HG02943 (cell line): ENCODE data around the gene TRPM2.

Source experiments
- ATAC-seq: cut with Tn5 transposase; IDR thresholded peaks from one replicate; pipeline ENCODE4 v1.9.1; 2021; ENCODE audit warnings: mild to moderate bottlenecking, low read depth, moderate library complexity; ENCODE audit not compliant: unreplicated experiment

TRPM2 gene

DNA sequence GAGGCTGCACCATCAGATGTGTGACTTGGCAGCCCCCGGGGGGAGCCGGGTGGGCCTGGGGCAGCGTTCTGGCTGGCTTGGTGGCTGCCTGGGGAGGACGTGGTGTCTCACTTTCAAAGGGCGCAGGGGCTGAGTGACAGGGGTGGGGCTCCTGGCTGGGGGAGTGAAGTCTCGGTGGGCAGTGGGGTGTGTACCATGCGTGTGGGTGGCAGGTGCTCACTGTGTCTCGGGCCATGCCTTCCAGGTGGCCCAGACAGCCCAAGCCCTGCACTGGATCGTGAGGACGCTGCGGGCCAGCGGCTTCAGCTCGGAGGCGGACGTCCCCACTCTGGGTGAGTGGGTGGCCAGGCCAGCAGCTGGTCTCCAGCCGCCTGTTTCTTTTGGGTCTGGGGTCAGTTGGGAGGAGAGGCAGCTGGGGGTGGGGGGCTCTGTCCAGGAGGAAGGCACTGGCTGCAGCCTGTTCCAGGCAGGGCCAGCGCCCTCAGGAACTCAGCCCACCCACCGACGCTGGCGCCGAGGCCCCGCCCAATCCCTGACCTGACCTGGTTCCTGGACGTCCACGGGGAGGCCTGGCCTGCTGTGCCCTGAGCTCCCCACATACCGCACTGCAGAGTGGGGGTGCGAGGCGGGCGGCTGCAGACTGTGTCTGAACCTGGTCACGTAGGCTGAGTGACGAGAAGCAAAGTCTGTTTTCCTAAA is 71.3 kb downstream of the TRPM2 start:
- no peak for ATAC-seq

DNA sequence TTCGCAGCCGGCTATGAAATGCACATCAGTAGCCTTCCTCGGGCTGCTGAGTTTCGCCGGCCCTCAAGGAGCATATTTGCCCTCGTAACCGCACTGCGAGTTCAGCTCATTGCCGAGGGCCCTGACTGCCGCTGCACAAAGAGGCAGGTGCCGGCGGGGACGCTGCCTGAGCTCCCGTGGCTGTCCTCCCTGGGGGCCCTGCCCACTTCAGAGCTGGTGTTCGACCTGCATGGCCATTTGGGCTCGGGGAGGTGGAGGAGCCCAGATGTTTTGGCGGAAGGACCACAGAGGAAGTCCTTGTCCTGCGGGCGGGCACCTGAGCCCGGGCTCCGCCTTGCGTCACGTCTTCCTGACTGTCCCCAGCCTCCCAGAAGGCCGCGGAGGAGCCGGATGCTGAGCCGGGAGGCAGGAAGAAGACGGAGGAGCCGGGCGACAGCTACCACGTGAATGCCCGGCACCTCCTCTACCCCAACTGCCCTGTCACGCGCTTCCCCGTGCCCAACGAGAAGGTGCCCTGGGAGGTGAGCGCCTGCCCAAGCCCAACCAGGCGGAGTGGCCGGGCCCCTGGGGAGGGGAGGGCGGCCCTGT is 72.0 kb downstream of the TRPM2 start:
- ATAC-seq: no peak

DNA sequence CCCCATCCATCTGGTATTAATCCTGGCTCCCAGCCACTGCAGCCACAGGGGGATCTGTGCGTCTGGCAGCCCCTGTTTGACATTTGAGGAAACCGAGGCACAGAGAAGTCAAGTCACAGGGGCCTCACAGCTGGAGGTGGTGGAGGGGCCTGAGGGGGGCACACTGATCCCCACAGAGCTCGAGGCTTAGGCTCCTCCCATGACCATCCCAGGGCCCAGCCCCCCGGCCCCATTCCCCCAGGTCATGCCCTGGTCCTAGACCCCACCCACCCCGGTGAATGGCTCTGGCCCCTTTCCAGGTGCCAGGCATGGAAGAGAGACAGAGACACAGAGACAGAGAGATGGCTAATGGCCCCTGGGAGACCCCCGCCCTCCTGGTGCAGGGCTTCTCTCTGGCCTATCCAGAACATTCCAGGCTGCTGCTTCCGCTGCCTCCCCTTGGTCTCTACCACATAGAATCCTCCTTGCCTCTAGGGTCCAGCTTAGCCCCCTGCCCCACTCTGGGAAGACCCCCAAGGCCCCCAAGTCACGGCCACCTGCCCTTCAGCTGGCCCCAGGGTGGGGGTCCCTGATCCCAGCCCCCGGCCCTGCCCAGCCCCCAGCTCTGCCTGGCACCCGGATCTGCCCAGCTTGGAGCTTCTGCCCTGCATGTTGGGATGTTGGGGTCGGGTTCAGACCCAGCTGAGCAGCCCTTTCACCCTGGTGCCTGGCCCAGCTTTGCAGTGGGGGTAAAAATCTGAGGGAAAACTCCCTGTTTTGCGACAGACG is 72.7 kb downstream of the TRPM2 start:
- ATAC-seq: no peak

DNA sequence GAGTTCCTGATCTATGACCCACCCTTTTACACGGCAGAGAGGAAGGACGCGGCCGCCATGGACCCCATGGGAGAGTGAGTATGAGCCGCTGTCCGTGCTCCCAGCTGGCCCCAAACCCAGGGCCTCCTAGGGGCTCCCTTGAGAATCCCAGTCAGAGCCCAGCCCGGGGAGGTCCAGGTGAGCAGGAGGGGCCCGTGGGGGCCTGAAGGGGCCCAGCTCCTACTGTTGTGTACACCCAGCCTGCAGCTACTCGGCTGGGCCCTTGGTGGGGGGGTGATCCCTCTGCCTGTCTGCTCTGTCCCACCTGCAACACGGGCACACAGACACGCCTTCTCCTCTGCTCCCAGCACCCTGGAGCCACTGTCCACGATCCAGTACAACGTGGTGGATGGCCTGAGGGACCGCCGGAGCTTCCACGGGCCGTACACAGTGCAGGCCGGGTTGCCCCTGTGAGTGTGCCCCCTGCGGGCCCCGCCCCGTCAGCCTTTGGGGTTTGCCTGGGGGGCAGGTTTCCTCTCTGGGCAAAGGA is 73.3 kb downstream of the TRPM2 start:
- ATAC-seq: no peak

DNA sequence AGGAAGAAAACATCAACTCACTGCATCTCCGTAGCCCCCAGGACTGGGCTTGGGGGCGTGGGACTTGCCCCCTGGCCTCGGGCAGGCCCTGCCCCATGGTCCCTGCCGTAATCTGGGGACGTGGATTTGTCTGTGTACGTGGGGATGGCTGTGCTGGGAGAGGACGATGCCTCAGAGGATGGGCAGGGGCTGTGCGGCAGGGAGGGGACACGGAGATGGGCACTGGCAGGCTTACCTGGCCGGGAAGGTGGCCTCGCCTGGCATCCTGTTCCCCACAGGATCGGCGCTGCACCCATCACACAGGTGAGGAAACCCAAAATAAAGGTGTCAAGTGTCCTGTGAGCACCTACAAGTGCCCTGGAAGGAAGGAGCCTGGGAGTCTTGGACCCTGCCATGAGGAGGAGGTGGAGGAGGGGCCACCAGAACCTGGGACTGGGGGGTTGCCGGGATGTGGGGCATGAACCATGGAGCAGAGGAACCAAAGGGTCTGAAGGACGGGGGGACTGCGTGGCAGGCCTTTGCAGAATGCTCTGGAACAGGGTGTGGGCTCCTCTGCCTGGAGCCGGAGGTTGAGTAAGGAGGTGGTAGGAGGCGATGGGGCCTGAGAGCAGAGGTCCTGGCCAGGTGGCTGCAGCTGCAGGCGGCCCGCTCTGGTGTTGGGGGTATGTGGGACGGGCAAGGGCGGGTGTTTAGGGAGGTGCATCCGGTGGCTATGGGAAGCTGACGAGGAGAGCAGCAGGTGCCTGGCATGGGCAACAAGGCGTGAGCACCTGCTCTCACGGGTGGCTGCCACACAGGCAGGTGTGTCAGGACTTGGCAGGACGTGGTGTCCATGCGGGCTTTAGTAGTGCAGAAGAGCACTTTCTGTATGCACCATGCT is 74.1 kb downstream of the TRPM2 start:
- no peak for ATAC-seq

DNA sequence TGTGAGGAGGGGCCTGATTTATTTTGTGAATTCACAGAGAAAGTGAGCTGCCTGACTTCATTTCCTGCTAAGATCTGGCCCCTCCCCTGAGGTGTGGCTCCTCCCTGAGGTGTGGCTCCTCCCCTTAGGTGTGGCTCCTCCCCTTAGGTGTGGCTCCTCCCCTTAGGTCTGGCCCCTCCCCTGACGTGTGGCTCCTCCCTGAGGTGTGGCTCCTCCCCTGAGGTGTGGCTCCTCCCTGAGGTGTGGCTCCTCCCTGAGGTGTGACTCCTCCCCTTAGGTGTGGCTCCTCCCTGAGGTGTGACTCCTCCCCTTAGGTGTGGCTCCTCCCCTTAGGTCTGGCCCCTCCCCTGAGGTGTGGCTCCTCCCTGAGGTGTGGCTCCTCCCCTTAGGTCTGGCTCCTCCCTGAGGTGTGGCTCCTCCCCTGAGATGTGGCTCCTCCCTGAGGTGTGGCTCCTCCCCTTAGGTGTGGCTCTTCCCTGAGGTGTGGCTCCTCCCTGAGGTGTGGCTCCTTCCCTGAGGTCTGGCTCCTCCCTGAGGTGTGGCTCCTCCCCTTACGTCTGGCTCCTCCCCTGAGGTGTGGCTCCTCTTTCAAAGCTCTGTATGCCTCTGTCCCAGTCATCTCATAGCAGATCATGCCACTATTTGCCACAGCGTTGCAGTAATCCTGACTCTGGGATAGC is 75.0 kb downstream of the TRPM2 start:
- no peak for ATAC-seq

DNA sequence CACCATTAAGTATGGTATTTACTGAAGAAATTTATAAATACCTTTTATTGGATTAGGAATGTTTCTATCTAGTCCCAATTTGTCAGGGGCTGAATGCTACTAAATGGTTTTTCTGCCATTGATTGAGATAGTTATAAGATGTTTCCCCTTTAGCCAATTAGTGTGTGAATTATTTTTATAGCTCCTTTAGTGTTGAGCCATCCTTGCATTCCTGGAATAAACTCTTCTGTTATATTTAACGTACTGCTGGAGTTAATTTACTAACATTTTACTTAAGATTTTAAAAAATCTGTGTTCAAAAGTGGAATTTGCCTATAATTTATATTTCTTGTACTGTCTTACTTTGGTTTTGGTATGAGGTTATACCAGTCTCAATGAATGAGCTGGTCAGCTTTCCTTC is 76.5 kb downstream of the TRPM2 start:
- ATAC-seq: no peak

DNA sequence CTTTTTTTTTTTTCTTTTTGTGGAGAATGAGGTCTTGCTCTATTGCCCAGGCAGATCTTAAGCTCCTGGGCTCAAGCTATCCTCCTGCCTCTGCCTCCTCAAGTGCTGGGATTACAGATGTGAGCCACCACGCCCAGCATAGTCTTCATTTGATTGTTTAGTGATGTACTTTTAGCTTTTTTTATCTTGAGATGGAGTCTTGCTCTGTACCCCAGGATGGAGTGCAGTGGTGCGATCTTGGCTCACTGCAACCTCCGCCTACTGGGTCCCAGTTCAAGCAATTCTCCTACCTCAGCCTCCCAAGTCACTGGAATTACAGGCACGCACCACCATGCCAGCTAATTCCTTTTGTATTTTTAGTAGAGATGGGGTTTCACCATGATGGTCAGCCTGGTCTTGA is 77.9 kb downstream of the TRPM2 start:
- ATAC-seq: no peak

DNA sequence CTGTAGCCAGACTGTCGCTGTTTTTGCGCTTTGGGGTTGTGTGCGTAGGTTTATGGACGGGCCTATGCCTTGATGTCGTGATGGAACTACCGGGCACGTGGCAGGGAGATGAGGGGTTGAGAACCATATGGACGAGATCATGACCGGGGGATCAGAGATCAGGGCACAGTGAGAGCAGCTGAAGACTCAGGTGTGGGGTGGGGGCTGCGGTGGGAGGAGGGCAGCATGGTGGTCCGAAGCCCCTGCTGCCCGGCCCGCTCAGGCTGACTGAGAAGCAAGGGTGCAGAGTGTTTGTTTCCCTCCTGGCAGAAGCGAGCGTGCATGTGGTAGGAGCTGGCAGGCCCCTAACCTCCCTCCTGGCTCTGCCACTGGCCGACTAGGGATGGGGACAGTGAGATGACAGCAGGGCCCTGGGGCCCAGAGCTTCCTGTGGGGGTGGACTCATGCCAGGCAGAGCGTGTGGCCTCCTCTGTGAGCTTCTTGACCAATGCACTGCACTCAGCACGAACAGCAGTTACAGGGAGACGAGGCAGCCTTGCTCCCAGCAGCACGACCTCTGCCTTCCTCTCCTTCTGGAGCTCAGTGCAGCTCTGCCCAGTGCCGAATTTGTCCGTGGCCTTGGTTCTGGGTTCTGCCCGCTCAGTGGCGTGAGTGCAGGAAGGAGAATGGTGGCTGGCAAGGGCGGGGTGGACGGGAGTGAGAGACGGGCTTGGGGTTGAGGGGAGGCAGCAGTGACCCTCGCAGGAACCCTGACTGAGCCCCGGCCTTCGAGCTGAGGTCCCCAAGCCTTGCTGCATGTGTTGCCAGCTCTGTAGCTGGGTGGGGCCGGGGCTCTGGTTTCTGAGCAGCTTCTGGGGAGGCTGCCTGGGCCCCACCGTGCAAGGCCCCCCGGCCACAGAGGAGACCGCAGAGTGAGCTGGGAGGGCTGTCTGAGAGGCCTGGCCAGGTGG is 79.7 kb downstream of the TRPM2 start:
- no peak for ATAC-seq

DNA sequence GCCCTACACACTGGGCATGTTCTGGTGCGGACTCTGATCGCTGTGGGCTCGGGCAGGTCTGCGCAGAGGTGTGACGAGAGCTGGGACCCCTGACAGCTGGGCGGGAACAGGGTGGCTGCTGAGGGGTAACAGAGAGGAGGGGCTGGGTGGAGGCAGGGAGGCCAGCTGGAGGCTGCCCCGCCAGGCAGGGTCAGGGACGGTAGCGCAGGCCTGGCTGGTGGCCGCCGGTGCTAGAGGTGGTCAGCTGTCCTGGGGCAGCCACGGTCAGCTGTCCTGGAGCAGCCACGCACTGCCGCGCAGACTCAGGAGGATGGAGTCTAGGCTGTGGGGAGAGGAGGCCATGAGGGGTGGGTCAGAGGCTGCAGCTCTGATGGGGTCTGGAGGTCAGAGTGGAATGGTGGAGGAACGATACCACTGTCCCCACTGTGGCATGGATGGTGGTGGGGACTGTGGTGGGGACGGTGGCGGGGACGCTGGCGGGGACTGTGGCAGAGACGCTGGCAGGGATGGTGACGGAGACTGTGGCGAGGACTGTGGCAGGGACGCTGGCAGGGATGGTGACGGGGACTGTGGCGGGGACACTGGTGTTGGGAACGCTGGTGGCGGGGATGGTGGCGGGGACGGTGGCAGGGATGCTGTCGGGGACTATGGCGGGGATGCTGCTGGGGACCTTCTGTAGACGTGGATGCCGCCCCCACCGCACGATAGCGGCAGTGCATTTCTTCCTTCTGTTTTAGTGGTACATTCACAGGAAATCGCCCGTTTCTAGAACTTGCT is 80.6 kb downstream of the TRPM2 start:
- ATAC-seq: no peak

DNA sequence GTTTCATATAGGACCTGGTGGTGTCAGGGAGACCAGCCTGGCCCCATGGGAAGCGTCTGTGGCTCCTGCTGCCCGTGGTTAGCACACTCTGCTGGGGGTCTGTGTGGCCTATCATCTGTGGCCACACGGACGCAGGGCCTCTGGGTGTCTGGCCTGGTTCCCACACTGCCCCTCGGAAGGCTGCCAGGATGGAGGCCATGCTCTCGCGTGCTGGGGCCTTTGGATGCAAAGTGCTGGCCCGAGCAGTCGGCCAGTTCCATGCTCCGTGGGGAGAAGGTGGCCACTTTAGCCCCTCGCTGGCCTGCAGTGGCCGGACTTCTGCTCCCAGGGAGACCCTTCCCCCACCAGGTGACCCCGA is 81.1 kb downstream of the TRPM2 start:
- ATAC-seq: no peak

DNA sequence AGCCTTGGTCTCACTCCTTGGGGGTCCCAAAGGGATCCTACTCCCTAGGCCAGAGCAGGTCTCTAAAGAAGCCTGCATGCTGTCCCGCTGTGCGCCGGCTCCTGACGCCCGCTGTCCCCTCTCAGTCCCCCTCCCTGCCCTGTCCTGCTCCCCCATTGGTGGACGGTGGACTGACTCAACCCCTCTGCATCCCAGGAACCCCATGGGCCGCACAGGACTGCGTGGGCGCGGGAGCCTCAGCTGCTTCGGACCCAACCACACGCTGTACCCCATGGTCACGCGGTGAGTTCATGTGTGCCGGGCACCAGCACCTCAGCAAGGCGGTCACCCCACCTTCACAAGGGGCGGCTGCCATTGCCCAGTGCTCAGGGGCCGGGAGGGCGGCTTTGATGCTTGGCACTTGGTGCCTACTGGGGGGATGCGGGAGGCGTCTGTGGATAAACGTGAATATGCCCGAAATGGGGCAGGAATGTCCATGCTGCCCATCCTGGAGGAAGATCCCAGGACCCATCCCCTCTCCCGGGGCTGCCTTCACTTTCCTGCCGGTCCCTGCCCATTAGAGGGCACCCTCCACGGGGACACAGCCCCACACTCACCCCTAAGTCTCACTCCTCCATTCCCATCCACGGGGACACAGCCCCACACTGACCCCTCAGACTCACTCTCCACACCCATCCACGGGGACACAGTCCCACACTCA is 81.7 kb downstream of the TRPM2 start:
- ATAC-seq: no peak

DNA sequence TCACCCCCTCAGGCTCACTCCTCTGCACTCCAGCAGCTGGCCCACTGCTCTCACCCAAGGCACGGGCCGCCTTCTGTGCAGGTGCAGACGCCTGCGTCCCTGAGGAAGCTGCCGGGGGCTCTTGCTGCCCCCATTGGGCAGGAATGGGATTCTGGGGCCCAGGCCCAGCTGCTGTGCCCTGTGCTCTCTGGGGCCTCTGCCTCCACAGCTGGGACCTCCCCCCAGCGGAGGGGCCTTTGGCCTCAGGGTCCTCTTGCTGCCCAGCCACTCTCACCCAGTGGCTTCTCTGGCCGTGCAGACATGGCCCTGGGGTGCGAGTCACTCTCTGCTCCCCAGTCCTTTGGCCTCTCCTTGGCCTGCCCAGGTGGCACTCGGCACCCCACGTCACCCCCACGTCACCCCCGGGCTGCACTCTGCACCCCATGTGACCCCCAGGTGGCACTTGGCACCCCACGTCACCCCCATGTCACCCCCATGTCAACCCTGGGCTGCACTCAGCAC is 82.7 kb downstream of the TRPM2 start:
- no peak for ATAC-seq

DNA sequence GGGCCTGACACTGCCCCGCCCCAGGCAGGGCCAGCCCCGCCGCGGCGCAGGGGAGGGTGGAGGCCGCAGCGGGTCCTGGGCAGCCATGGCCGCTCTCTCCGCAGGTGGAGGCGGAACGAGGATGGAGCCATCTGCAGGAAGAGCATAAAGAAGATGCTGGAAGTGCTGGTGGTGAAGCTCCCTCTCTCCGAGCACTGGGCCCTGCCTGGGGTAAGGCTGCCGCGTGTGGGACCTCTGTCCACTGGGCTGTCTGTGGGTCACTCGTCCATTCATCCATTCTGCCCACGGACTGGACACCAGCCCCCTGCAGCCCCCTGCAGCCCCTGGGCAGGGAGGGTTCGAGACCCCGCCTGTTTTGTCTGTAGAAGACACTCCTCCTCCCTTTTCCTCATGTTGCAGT is 83.5 kb downstream of the TRPM2 start:
- no peak for ATAC-seq

DNA sequence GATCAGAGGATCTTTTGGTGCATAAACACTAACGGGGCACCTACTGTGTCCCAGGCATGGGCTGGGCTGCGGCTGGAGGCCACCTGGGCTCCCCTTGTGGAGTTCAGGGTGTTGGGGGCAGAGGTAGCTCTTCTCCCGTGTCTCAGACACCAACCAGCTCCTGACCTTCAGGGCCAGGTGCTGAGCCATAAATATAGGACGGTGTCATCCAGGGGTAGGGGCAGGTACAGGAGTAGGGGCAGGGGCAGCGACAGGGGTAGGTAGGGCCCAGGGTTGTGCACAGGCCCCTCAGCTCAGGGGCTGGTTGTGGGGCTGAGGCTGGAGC is 83.9 kb downstream of the TRPM2 start:
- no peak for ATAC-seq

DNA sequence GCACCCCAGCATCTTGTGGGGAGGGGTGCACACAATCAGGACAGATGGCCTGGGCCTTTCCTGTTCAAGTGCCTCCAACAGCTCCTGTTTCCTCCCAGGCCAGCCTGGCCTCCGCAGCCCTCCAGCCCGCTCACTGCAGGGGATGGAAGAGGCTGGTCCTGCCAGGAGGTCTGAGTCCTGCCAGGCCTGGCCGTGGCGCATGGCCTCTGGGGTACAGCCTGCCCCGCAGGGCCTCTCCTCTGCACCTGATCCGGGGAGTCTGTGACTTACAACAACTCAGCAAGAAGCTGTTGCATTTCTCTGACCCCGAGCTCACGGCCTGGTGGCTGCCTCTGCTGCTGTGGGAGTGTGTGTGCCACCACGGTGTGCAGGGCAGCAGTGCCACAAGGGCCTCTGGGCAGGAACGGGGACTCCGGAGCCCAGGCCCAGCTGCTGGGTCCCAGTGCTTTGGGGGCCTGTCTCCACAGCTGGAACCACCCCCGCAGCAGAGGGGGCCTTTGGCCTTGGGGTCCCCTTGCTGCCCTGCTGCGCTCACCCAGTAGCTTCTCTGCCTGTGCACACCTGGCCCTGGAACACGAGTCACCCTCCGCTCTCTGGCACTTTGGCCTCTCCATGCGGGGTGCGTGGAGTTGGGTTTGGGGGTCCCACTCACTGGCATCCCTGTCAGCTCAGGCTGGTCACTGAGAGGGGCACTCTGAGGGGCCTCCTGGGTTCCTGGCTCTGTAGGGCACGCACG is 84.4 kb downstream of the TRPM2 start:
- ATAC-seq: no peak
